Pancreas (tissue), 10 donors: ENCODE measurements around the gene ZNF350. TPM values are rescaled to one million over a fixed set of nuclear protein-coding genes. Genes with fewer than 3 reads are reported as not detected.

ENCODE experiments used
- ATAC-seq, 4 donors: fragments of 200-7000 bp; cut with Tn5 transposase; one replicate each; pipeline versions ENCODE4 v1.8.0 to v1.9.1; 2020; ENCODE audit warnings: mild to moderate bottlenecking in 4 of 4, moderate library complexity in 4 of 4
- DNase-seq, 6 donors: peaks; one replicate each; pipeline ENCODE4 v3.0.0-alpha.2; 2020
- FAIRE-seq: peaks from 2 replicates; lab custom pipeline; 2012; peaks lifted over from hg19 to GRCh38; lab: Jason Lieb, UNC
- H3K27ac ChIP-seq, 4 donors: fragments of 200-600 bp; sonication (generic); 1 replicate in 3 of 4; 2 replicates in 1 of 4; pipeline versions ENCODE4 v1.5.0 to v1.8.0; 2020
- H3K27me3 ChIP-seq, 4 donors: fragments of 200-600 bp; one replicate each; pipeline ENCODE4 v1.8.0; 2021
- H3K36me3 ChIP-seq, 3 donors: fragments of 200-600 bp; sonication (generic) in 1 of 3; one replicate each; pipeline versions ENCODE4 v1.5.0 to v1.8.0; 2020 to 2021
- H3K4me1 ChIP-seq, 3 donors: fragments of 200-600 bp; one replicate each; pipeline ENCODE4 v1.8.0; 2021
- H3K4me3 ChIP-seq, 4 donors: fragments of 200-600 bp; sonication (generic) in 2 of 4; one replicate each; pipeline versions ENCODE4 v1.5.0 to v1.8.0; 2020 to 2021
- H3K9me3 ChIP-seq, 4 donors: fragments of 200-600 bp; one replicate each; pipeline ENCODE4 v1.8.0; 2021
- CTCF ChIP-seq, 4 donors: fragments of 200-600 bp; sonication (generic) in 3 of 4; IDR thresholded peaks; one replicate each; pipeline versions ENCODE4 v1.5.0 to v1.8.0; 2021; ENCODE audit warnings: antibody characterized with exemption in 4 of 4
- WGBS, 2 donors: extraction: QIAGEN DNeasy Blood & Tissue Kit; methylation state at CpG; one replicate each; pipeline ENCODE4 v1.1.7; 2013; 5-methylcytosine and 5-hydroxymethylcytosine counted together
- intact Hi-C, 3 donors: fragments of 100-400 bp; cut with DNase I; formaldehyde crosslinking; loops; one replicate each; pipeline versions ENCODE4 v1.11.1 to v1.14.2; 2022
- polyA plus RNA-seq, 2 donors: library from polyadenylated mRNA; stranded (reverse); fragments of 200-250 nt; gene quantifications; one replicate each; pipeline ENCODE4 v1.2.3, GENCODE V29; 2013
- total RNA-seq, 6 donors: library from RNA; stranded (reverse); fragmentation: NEBNext Ultra II Directional in 4 of 6; extraction: Animal tissue kit (Norgen Biotek cat#: 25700) in 4 of 6; gene quantifications; one replicate each; pipeline versions ENCODE4 v1.2.1 to v1.2.4, GENCODE V29; 2021 to 2023
- donor health status: healthy with polysubstance abuse.
- donor health status: DM: no; HTN: no; CAD: no; lungs with moderate emphysema.
- donor health status: DM: no; HTN: no; CAD: no.
- donor health status: control.
- donor health status: control.
- donor health status: Bipolar disorder and iron deficiency.
- donor health status: DM: yes; HTN: yes; CAD: no.
- donor health status: DM: no; HTN: no; CAD: no.
- donor health status: DM: no; HTN: no; CAD: no.
- donor health status: DM: yes; HTN: yes; CAD: no.

ZNF350 gene
- total and polyA plus RNA-seq, 8 donors = 3.7 to 8.1 (median 4.7) TPM

DNA sequence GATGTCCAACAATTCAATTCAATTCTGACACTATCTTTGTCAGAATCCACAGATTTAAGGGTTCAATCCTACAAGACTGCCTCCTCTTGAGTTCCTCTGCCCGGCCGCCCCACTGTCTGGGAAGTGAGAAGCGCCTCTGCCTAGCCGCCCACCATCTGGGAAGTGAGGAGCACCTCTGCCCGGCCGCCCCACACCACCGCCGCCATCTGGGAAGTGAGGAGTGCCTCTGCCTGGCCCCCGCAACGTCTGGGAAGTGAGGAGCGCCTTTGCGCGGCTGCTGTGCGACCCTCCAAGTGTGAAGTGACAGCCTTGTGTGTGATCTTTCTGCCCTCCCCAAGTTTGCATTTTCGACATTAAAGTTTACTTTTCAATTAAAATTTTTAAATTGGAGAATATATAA is 35.6 kb upstream of the ZNF350 start:
- Histone ChIP-seq H3K27me3 (no peaks in the 10 kb centered on the region), H3K9me3 (peaks cover 0 to 6% (median 1%) of the 10 kb centered on the region in 4 donors), H3K4me3 (no peak overlapping the region), H3K4me1 (peaks cover 0 to 2% (median 0%) of the 10 kb centered on the region in 3 donors), H3K27ac (no peak overlapping the region), H3K36me3 (peaks cover 13 to 63% (median 33%) of the 10 kb centered on the region in 3 donors)
- 96 to 97% methylated on average over 15 of the region's 15 CpGs for WGBS, 2 donors
- DNase-seq (no peak), FAIRE-seq (no peak), ATAC-seq (no peak)
- TF ChIP-seq CTCF (IDR thresholded peaks at IDR 0.05) = no peak
- intact Hi-C loops = no loop called here

- no peak for TF ChIP-seq CTCF (IDR thresholded peaks at IDR 0.05)
- no peak overlapping the region for H3K27ac ChIP-seq
- peaks cover 0 to 6% (median 2%) of the 10 kb centered on the region in 4 donors for H3K9me3 ChIP-seq
- no peak for ATAC-seq
- 93 to 99% methylated on average over 4 of the region's 4 CpGs for WGBS, 2 donors
- no peak for DNase-seq
- no peak overlapping the region for H3K4me3 ChIP-seq
- peaks cover 22 to 80% (median 46%) of the 10 kb centered on the region in 3 donors for H3K36me3 ChIP-seq
- no peaks in the 10 kb centered on the region for H3K27me3 ChIP-seq
- H3K4me1 ChIP-seq = no peaks in the 10 kb centered on the region
- FAIRE-seq = no peak
- intact Hi-C loops = no loop called here
Measured at GRCh38 chr19:52020506-52020905, 33.9 kb upstream of the ZNF350 start.

DNA sequence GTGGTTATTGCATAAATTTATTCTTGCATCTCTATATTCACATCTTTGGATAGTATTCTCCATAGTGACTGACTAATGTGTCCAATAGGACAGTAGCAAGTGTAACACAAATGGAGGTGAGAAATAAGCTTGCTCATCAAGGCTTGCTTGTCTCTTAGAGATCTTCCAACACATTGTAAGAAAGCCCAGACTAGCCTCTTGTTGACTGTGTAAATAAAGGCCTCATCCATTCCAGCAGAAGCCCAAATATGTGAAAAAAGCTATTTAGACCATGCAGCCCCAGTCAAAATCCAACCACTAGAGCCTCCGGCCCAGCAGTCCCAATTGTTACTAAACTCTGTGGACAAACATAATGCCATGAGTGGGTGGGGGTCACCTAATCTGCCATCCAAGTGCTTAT is 24.0 kb upstream of the ZNF350 start:
- Histone ChIP-seq H3K4me1 (peaks cover 0 to 6% (median 5%) of the 10 kb centered on the region in 3 donors), H3K36me3 (peaks cover 0 to 2% (median 0%) of the 10 kb centered on the region in 3 donors), H3K9me3 (no peaks in the 10 kb centered on the region), H3K4me3 (no peak overlapping the region), H3K27ac (no peak overlapping the region), H3K27me3 (no peaks in the 10 kb centered on the region)
- intact Hi-C loops = no loop called here
- TF ChIP-seq CTCF (IDR thresholded peaks at IDR 0.05) = no peak
- WGBS, 2 donors = 95 to 100% methylated on average over 1 of the region's 1 CpG
- no peak for FAIRE-seq
- ATAC-seq = no peak
- DNase-seq = no peak

GRCh38 chr19:52007806-52008557 is 21.3 kb upstream of the ZNF350 start, which contains the start of gene ZNF615:
TSS of gene ZNF615 (minus strand) at chr19:52008211. CDS start at chr19:52003711, 4,500 bp downstream.
- Histone ChIP-seq H3K4me3 (peak within 1 kb of the TSS; percentile 70 to 87 (median 72)), H3K36me3 (peaks cover 0 to 4% (median 0%) of the 10 kb centered on the region in 3 donors), H3K9me3 (no peaks in the 10 kb centered on the region), H3K4me1 (peaks cover 0 to 6% (median 5%) of the 10 kb centered on the region in 3 donors), H3K27ac (peak within 1 kb of the TSS; percentile 58 to 85 (median 84)), H3K27me3 (no peaks in the 10 kb centered on the region)
- ATAC-seq (peak; percentile 99 to 100 (median 99)), DNase-seq (peak; percentile 80 to 95 (median 89)), FAIRE-seq (no peak)
- TF ChIP-seq CTCF (IDR thresholded peaks at IDR 0.05) = no peak
- intact Hi-C loops = no loop called here
- 0 to 1% methylated on average over 44 of the region's 44 CpGs for WGBS, 2 donors

DNA sequence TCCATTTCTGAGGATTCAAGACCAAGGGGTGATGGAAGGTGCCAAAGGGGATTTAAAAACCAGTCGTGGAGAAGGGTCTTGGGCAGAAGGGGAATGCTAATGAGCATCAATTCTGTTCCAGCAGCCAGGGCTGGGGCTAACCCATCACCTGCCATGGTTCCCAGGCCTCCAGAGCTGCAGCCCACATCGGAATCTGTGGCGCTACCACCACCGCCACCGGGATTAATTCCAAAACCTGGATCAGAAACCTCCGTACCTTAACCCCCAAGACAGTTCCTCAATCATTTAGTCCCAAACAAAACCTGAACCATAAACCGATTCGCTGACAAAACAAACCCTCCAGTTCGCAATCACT is 20.8 kb upstream of the ZNF350 start:
- intact Hi-C loops = no loop called here
- DNase-seq (peak in 4 of 6 donors; percentile 24 to 41 (median 32)), ATAC-seq (peak; percentile 56 to 71 (median 65)), FAIRE-seq (no peak)
- TF ChIP-seq CTCF (IDR thresholded peaks at IDR 0.05) = no peak
- H3K27ac ChIP-seq = peak overlapping the region; percentile 58 to 85 (median 84)
- 1 to 2% methylated on average over 9 of the region's 9 CpGs for WGBS, 2 donors
- H3K36me3 ChIP-seq = peaks cover 0 to 9% (median 0%) of the 10 kb centered on the region in 3 donors
- H3K9me3 ChIP-seq = no peaks in the 10 kb centered on the region
- H3K27me3 ChIP-seq = no peaks in the 10 kb centered on the region
- H3K4me1 ChIP-seq = peaks cover 0 to 6% (median 5%) of the 10 kb centered on the region in 3 donors
- peak overlapping the region; percentile 70 to 87 (median 72) for H3K4me3 ChIP-seq
